DMS53 treated with DMSO at 0.1 percent for 48 hours (cell line): Measurements from ENCODE around the gene TTC24.
"Not testable (repeated sequence)": the region's sequence is repeated elsewhere in the genome, so short reads cannot be mapped to it uniquely, and the experiment has no call there.

Source experiments
- DNase-seq: peaks from one replicate; lab custom pipeline; 2025; ENCODE audit not compliant: unreplicated experiment; lab: John Stamatoyannopoulos, UW

The TTC24 gene

DNA sequence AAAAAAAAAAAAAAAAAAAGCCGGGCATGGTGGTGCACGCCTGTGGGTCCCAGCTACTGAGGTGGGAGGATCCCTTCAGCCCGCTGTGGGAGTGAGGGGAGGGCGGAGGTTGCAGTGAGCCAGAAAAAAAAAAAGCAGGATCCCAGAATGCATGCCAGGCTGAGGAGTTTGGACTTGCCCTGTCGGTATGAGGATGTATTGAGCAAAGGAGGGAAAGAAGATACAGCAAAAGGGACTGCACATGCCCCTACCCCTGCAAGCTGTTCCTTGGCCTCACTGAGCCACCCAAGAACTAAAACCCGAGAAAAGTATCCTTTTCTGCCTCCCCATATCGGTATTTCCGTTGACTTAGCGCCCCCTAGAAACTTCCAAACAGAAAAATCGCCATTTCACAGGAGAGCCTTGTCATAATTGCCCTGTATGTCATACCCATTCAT, 23.1 kb downstream of the TTC24 start:
- no peak for DNase-seq

- DNase-seq: not testable (repeated sequence)
Measured at GRCh38 chr1:156607344-156607743, 27.8 kb downstream of the TTC24 start.

DNA sequence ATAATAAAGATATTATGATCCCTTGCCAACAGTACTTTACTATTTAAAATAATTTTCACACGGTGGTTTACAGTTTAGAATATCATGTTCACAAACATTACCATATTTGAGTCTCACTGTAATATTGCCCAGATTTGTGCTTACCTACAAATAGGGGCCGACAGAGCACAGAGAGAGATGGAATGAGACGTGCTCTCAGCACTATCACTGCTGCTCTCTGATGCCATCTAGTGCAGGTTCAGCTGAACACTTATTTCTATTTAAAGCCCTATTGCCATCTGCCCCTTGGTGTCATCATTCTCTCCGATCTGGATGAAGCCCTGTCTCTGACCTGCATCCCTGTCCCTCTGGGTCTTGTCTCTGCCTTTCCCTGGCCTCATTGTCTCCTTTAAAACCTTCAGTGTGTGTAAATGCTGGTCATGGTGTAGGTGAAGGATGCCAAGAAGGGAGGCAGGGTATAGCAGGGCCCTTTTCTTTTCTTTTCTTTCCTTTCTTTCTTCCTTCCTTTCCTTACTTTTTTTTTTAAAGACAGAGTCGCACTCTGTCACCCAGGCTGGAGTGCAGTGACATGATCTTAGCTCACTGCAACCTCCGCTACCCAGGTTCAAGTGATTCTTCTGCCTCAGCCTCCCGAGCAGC, 28.6 kb downstream of the TTC24 start:
- DNase-seq: peak; percentile 87

- DNase-seq: peak; percentile 42
Measured at GRCh38 chr1:156608981-156609380, 29.5 kb downstream of the TTC24 start.

GRCh38 chr1:156610072-156610471, 30.5 kb downstream of the TTC24 start:
- not testable (repeated sequence) for DNase-seq

- no peak for DNase-seq
Measured at GRCh38 chr1:156612666-156613065, 33.1 kb downstream of the TTC24 start.

GRCh38 chr1:156615946-156616345, 36.4 kb downstream of the TTC24 start:
- no peak for DNase-seq

GRCh38 chr1:156616463-156616862, 36.9 kb downstream of the TTC24 start:
- DNase-seq: no peak

- peak; percentile 34 for DNase-seq
Measured at GRCh38 chr1:156618853-156619581, 39.5 kb downstream of the TTC24 start, which contains the start of gene HAPLN2. TSS of gene HAPLN2 (plus strand) at chr1:156619415. CDS start at chr1:156623491, 4,076 bp downstream.

DNA sequence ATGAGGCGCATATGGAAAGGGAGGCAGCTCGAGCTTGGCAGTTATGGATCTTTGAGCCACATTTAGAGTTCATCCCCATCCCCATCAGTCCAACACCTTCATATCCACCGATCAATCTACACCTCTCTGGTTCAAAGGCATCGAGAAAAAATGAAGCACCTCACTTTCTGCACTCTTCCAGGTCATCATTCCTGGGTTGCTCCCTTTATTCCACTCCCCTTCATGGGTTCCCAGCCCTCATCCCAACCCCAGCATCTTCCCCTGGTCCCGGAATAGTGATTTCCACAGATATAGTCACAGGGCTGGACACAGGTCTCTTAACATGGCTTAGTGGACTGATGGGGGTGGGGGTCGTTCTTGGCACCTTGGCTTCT, 40.0 kb downstream of the TTC24 start:
- no peak for DNase-seq

GRCh38 chr1:156622581-156623297, 43.2 kb downstream of the TTC24 start:
- no peak for DNase-seq

GRCh38 chr1:156623946-156624813, 44.7 kb downstream of the TTC24 start:
- peak; percentile 45 for DNase-seq

DNA sequence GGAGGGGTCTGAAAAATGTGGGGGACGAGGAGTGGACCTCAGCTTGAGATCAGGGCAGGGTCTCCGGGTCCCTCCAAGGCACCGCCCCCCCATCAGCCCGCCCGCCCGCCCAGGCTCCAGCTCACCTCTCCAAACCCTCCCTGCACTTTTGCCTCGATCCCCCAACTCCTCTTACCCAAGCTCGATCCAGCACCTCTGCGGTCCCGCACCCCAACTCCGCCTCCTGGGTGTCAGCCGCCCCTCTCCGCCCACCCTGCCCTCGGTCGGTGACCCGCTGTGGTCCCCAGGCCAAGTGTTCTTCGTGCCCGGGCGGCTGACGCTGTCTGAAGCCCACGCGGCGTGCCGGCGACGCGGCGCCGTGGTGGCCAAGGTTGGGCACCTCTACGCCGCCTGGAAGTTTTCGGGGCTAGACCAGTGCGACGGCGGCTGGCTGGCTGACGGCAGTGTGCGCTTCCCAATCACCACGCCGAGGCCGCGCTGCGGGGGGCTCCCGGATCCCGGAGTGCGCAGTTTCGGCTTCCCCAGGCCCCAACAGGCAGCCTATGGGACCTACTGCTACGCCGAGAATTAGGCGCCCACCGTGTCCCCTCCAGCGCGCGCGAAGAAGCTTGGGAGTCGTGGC, 45.4 kb downstream of the TTC24 start:
- DNase-seq: no peak

DNA sequence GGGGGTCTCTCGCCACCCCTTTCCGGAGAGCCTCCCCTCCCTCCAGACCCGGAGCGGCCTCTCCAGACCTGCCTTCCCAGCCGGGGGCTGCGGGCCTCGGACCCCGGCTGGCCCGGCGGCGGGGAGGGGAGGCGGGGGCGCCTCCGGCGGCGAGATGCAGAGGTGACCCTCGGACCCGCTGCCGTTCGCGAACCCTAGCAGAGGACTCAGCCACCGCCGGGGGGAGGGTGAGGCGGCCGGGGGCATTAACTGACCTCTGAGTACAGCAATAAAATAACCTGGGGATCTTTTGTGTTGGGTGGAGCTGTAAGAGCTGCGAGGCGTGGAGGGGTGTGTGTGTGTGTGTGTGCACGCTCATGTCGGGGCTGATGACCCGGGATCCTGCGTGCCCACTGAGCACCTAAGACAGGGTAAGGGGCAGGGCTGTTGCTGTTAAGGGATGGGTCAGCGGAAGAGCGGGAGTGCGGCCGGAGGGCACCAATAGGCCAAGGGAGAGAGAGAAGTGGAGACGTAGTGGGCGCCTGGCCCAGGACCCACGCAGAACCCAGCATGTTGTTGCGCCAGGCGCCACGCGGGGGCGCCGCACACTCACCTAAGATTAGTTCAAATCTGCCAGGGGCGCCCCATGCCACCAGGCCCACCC, 46.0 kb downstream of the TTC24 start:
- DNase-seq: no peak

DNA sequence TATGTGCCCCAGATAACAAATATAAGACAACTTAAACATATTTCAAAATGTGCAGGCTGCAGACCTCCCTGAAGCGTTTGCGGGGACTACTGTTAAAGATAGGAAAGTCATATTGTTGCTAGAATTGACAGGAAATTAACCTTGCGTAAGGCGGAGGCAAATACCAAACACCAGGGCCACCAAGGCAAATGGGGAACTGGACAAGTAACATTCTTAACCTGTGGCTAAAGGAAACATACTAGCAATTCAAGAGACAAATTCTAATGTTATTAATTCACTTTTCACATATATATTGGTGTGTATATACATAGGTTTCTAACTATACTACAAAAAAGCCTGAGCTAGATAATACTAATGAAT, 46.5 kb downstream of the TTC24 start:
- DNase-seq: no peak

DNA sequence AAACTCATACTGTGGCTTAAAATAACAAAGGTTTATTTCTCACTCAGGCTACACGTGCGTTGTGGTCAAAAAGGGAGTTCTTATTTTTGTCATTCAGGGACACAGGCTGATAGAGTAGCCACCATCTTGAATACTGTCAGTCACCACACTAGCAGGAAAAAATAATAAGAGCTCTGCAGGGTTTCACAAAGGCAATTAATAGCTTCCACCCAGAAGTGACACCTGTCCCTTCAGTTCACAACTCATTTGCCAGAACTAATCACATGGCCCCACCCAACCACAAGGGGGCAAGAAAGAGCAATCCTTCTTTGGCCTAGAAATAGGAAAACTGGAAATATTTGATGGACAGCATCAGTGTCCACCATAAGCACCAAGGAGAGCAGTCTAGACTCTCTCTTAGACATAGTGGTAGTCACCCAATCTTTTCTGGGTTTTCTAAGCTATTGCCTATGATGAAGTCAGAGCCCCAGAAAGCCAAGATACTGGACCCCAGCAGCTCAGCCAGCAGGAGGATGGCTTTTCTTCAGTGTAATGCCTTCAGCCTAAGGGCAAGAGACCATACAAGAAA, 47.9 kb downstream of the TTC24 start:
- peak; percentile 85 for DNase-seq

DNA sequence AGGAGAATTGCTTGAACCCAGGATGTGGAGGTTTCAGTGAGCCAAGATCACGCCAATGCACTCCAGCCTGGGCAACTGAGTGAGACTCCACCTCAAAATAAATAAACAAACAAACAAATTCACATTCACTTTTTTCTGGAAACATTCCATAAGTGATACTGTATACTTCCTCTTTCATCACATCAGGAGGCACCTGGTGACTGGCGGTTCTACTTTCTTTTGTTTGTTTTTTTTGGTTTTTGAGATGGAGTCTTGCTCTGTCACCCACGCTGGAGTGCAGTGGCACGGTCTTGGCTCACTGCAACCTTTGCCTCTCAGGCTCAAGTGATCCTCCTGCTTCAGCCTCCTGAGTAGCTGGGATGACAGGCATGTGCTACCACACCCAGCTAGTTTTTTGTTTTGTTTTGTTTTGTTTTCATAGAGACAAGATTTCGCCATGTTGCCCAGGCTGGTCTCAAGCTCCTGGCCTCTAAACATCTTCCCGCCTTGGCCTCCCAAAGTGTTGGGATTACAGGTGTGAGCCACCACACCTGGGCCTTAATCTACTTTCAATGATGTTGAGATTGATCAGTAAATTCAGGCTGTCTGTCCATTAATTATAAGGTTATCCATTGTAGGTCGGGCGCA, 50.4 kb downstream of the TTC24 start:
- no peak for DNase-seq

GRCh38 chr1:156631152-156631551, 51.6 kb downstream of the TTC24 start:
- DNase-seq: not testable (repeated sequence)

DNA sequence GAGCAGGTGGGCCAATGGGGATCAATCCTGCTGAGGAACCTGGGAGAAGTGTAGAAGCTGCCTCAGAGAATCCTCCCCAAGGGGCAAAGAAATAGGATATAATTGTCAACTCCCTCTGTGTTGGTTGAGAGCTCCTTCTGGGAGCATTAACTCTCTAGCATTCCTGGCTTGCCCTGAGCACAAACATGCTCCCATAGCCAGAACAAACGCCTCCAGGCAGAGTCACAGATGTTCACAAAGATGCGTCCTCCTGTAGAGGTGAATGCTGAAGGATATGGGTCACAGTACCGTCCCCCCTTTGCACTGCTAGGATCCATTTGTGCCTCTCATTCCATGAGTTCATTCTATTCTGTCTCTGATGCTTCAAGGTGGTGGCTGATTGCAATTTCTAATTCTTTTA, 52.8 kb downstream of the TTC24 start:
- no peak for DNase-seq
